HG02884 (cell line): Measurements from ENCODE around the gene PCYT1A.
"Not testable (repeated sequence)": the region's sequence is repeated elsewhere in the genome, so short reads cannot be mapped to it uniquely, and the experiment has no call there.

Experiments used
- ATAC-seq: cut with Tn5 transposase; IDR thresholded peaks from one replicate; pipeline ENCODE4 v1.9.1; 2021; ENCODE audit warnings: mild to moderate bottlenecking, moderate library complexity; ENCODE audit not compliant: unreplicated experiment

Gene PCYT1A

GRCh38 chr3:196287440-196288140, at the start of gene PCYT1A:
Gene PCYT1A, minus strand, starts transcription at chr3:196287726. Its CDS starts 17,195 bp downstream, at chr3:196270531.
- ATAC-seq = peak; percentile 75

GRCh38 chr3:196336319-196337145, 49.0 kb upstream of the PCYT1A start:
- no peak for ATAC-seq

- ATAC-seq = no peak
These were observed 48.0 kb upstream of the PCYT1A start for GRCh38 chr3:196335503-196335948.

GRCh38 chr3:196334982-196335381, 47.5 kb upstream of the PCYT1A start:
- no peak for ATAC-seq

- no peak for ATAC-seq
These were observed 44.6 kb upstream of the PCYT1A start for GRCh38 chr3:196332168-196332567.

- ATAC-seq = no peak
These were observed 39.9 kb upstream of the PCYT1A start for GRCh38 chr3:196327405-196327804.

- no peak for ATAC-seq
These were observed 39.4 kb upstream of the PCYT1A start for GRCh38 chr3:196326936-196327335.

GRCh38 chr3:196323691-196324090, 36.2 kb upstream of the PCYT1A start:
- ATAC-seq = no peak

GRCh38 chr3:196323016-196323415, 35.5 kb upstream of the PCYT1A start:
- ATAC-seq = no peak

- ATAC-seq = no peak
These were observed 33.6 kb upstream of the PCYT1A start for GRCh38 chr3:196321162-196321561.

- ATAC-seq = no peak
These were observed 32.6 kb upstream of the PCYT1A start for GRCh38 chr3:196320137-196320536.

GRCh38 chr3:196317687-196318467, 30.4 kb upstream of the PCYT1A start, which contains the start of gene DYNLT2B:
Gene DYNLT2B, minus strand, starts transcription at chr3:196318240. Its CDS starts 88 bp downstream, at chr3:196318152.
- peak; percentile 85 for ATAC-seq

- not testable (repeated sequence) for ATAC-seq
These were observed 29.5 kb upstream of the PCYT1A start for GRCh38 chr3:196316799-196317686.

- ATAC-seq = no peak
These were observed 28.3 kb upstream of the PCYT1A start for GRCh38 chr3:196315821-196316220.

- no peak for ATAC-seq
These were observed 27.1 kb upstream of the PCYT1A start for GRCh38 chr3:196314597-196314996.

GRCh38 chr3:196314086-196314485, 26.6 kb upstream of the PCYT1A start:
- ATAC-seq = not testable (repeated sequence)

- ATAC-seq = not testable (repeated sequence)
These were observed 15.4 kb upstream of the PCYT1A start for GRCh38 chr3:196302960-196303359.

GRCh38 chr3:196302551-196302950, 15.0 kb upstream of the PCYT1A start:
- not testable (repeated sequence) for ATAC-seq

GRCh38 chr3:196298521-196298920, 11.0 kb upstream of the PCYT1A start:
- ATAC-seq = no peak

GRCh38 chr3:196292286-196292923, 4.9 kb upstream of the PCYT1A start:
- ATAC-seq = no peak
